ENCODE measurements around the gene TMEM132A. TPM values are rescaled to one million over a fixed set of nuclear protein-coding genes. Genes with fewer than 3 reads are reported as not detected.

Gene TMEM132A
- total and polyA plus RNA-seq, 2 of the 13 experiments (the other 11 are each of a cell fraction or from before 2014, with no cell fraction given), result 11.1 to 32.9 TPM

GRCh38 chr11:60906132-60906972, 17.9 kb upstream of the TMEM132A start, which contains the start of gene PRPF19 (continued):
- peak; percentile 68 for TF ChIP-seq TFE3 (CRISPR knock-in tag; IDR thresholded peaks at IDR 0.05)
- peak; percentile 67; the same call in 1 of the 2 replicates for TF ChIP-seq SMAD9 (CRISPR knock-in tag; IDR thresholded peaks at IDR 0.05)
- no peak for TF ChIP-seq TEF (CRISPR knock-in tag; IDR thresholded peaks at IDR 0.05)
- TF ChIP-seq CREM (IDR thresholded peaks at IDR 0.05), result peak; percentile 89
- no peak for TF ChIP-seq CREM (CRISPR knock-in tag; IDR thresholded peaks at IDR 0.05)
- peak; percentile 78 for TF ChIP-seq YY1 (IDR thresholded peaks at IDR 0.05; ENCODE audit: insufficient read depth, insufficient replicate concordance, low read depth, low read length)
- peak; percentile 62; the same call in 1 of the 2 replicates for TF ChIP-seq ISL2 (CRISPR knock-in tag; IDR thresholded peaks at IDR 0.05)
- 0 out of 2 replicates have a peak, but pooled peaks have one; percentile 51 for TF ChIP-seq ZNF350 (CRISPR knock-in tag; IDR thresholded peaks at IDR 0.05; ENCODE audit: borderline replicate concordance, low read depth)
- no peak for TF ChIP-seq SIX4 (CRISPR knock-in tag; IDR thresholded peaks at IDR 0.05)
- TF ChIP-seq HOMEZ (CRISPR knock-in tag; IDR thresholded peaks at IDR 0.05; ENCODE audit: low read depth), result peak; percentile 34; the same call in 1 of the 2 replicates
- TF ChIP-seq ZFAT (CRISPR knock-in tag; conservative IDR thresholded peaks at IDR 0.05), result no peak
- no peak for TF ChIP-seq BHLHE40 (IDR thresholded peaks at IDR 0.05; ENCODE audit: low read length)
- TF ChIP-seq MTERF4 (CRISPR knock-in tag; IDR thresholded peaks at IDR 0.05), result 0 out of 2 replicates have a peak, but pooled peaks have one; percentile 25
- TF ChIP-seq ZNF383 (CRISPR knock-in tag; IDR thresholded peaks at IDR 0.05; ENCODE audit: borderline replicate concordance), result no peak
- TF ChIP-seq NFRKB (IDR thresholded peaks at IDR 0.05), result no peak
- no peak for TF ChIP-seq ZNF660 (CRISPR knock-in tag; IDR thresholded peaks at IDR 0.05; ENCODE audit: borderline replicate concordance, low read depth)
- 0 out of 2 replicates have a peak, but pooled peaks have one; percentile 45 for TF ChIP-seq HNF4A (CRISPR knock-in tag; IDR thresholded peaks at IDR 0.05)
- TF ChIP-seq TRIM24 (CRISPR knock-in tag; IDR thresholded peaks at IDR 0.05), result no peak
- no peak; the same call in 1 of the 2 replicates for TF ChIP-seq ZNF558 (CRISPR knock-in tag; IDR thresholded peaks at IDR 0.05; ENCODE audit: borderline replicate concordance)
- 0 out of 2 replicates have a peak, but pooled peaks have one; percentile 51 for TF ChIP-seq EEA1 (CRISPR knock-in tag; IDR thresholded peaks at IDR 0.05; ENCODE audit: borderline replicate concordance)
- TF ChIP-seq ZNF639 (CRISPR knock-in tag; conservative IDR thresholded peaks at IDR 0.05), result peak; percentile 92
- TF ChIP-seq ZFP37 (CRISPR knock-in tag; IDR thresholded peaks at IDR 0.05; ENCODE audit: borderline replicate concordance), result no peak
- no peak for TF ChIP-seq ZNF562 (CRISPR knock-in tag; IDR thresholded peaks at IDR 0.05; ENCODE audit: borderline replicate concordance)
- no peak for TF ChIP-seq MTA3 (CRISPR knock-in tag; IDR thresholded peaks at IDR 0.05)
- TF ChIP-seq ZFYVE20 (CRISPR knock-in tag; IDR thresholded peaks at IDR 0.05; ENCODE audit: borderline replicate concordance, low read depth), result no peak
